Endothelial cell of umbilical vein (primary cell): ENCODE measurements around the gene CREG2. TPM values are rescaled to one million over a fixed set of nuclear protein-coding genes. Genes with fewer than 3 reads are reported as not detected.

ENCODE experiments used
- BruUV-seq: library from RNA; stranded (reverse); fragments of 400-500 nt; replicated peaks from 2 replicates; lab custom pipeline; 2021; lab: Mats Ljungman, UMichigan
- CTCF ChIA-PET: fragments of 300-600, 350-600 bp; sonication (Branson Sonifier 250); formaldehyde crosslinking; loops from one replicate; lab custom pipeline; 2021; ENCODE audit warnings: antibody characterized with exemption, inconsistent platforms; lab: Charles Lee
- POLR2A ChIA-PET: fragments of 300-600, 350-600 bp; sonication (Branson Sonifier 250); formaldehyde crosslinking; loops from one replicate; lab custom pipeline; 2021; ENCODE audit warnings: antibody characterized with exemption, inconsistent platforms; lab: Charles Lee
- DNase-seq: peaks from one replicate; pipeline ENCODE4 v3.0.0-alpha.2; 2011; ENCODE audit warnings: low read depth, low spot score
- FAIRE-seq: peaks from 2 replicates; lab custom pipeline; 2011; peaks lifted over from hg19 to GRCh38; lab: Jason Lieb, UNC
- H2AFZ ChIP-seq: 2 replicates; pipeline ENCODE4 v1.6.0; 2012; ENCODE audit warnings: low read depth, low read length, control low read depth, inconsistent platforms
- H3K27ac ChIP-seq: 2 replicates; pipeline ENCODE4 v1.5.1; 2011; ENCODE audit warnings: low read depth, mild to moderate bottlenecking, control low read depth, low read length, moderate library complexity; ENCODE audit not compliant: insufficient read depth
- H3K27me3 ChIP-seq, 2 experiments: 2 replicates each; pipeline versions ENCODE4 v1.6.0 to v1.6.1; 2011; ENCODE audit warnings: low read length in 2 of 2, mixed read lengths in 1 of 2; ENCODE audit not compliant: control insufficient read depth in 2 of 2, insufficient read depth in 2 of 2
- H3K36me3 ChIP-seq, 2 experiments: 2 replicates in 1 of 2; 3 replicates in 1 of 2; pipeline ENCODE4 v1.5.1; 2011; ENCODE audit warnings: low read length in 2 of 2, mild to moderate bottlenecking in 1 of 2, moderate library complexity in 1 of 2; ENCODE audit not compliant: control insufficient read depth in 2 of 2, insufficient read depth in 2 of 2; ENCODE audit errors: extremely low read depth in 1 of 2
- H3K4me1 ChIP-seq: 3 replicates; pipeline ENCODE4 v1.5.1; 2011; ENCODE audit warnings: mild to moderate bottlenecking, low read length; ENCODE audit not compliant: control insufficient read depth, insufficient read depth; ENCODE audit errors: extremely low read depth
- H3K4me2 ChIP-seq: 2 replicates; pipeline ENCODE4 v1.6.1; 2011; ENCODE audit warnings: low read length, control low read depth, mixed read lengths; ENCODE audit not compliant: insufficient read depth
- H3K4me3 ChIP-seq, 3 experiments: fragments of 200-600 bp in 1 of 3; sonication (generic), shearing (Covaris generic) in 1 of 3; replicated peaks in 1 of 3; 2 replicates each; pipeline ENCODE4 v1.5.1; 2011 to 2016; ENCODE audit warnings: control low read depth in 3 of 3, low read length in 3 of 3, mild to moderate bottlenecking in 2 of 3, inconsistent platforms in 1 of 3, low read depth in 1 of 3, moderate library complexity in 1 of 3; ENCODE audit not compliant: insufficient read depth in 1 of 3
- H3K79me2 ChIP-seq: 2 replicates; pipeline ENCODE4 v1.6.0; 2012; ENCODE audit warnings: low read length, inconsistent platforms; ENCODE audit not compliant: control insufficient read depth, insufficient read depth
- H3K9ac ChIP-seq: replicated peaks from 2 replicates; pipeline ENCODE3; 2011; ENCODE audit warnings: low read length, control low read depth; ENCODE audit not compliant: insufficient read depth; ENCODE audit errors: extremely low read depth
- H3K9me1 ChIP-seq: replicated peaks from 3 replicates; pipeline ENCODE4 v1.6.0; 2011; ENCODE audit warnings: mild to moderate bottlenecking, low read length; ENCODE audit not compliant: control insufficient read depth, insufficient read depth; ENCODE audit errors: extremely low read depth
- H3K9me3 ChIP-seq: replicated peaks from 2 replicates; pipeline ENCODE4 v1.5.1; 2012; ENCODE audit warnings: low read length, inconsistent platforms; ENCODE audit not compliant: control insufficient read depth, insufficient read depth
- H4K20me1 ChIP-seq: replicated peaks from 2 replicates; pipeline ENCODE3; 2011; ENCODE audit warnings: mild to moderate bottlenecking, low read length; ENCODE audit not compliant: control insufficient read depth, insufficient read depth; ENCODE audit errors: extremely low read depth
- EZH2 ChIP-seq: IDR thresholded peaks from 2 replicates; pipeline ENCODE4 v1.6.1; 2012; ENCODE audit warnings: borderline replicate concordance, low read depth, mild to moderate bottlenecking, moderate library complexity, low read length, inconsistent platforms; ENCODE audit not compliant: severe bottlenecking
- FOS ChIP-seq: IDR thresholded peaks from 2 replicates; pipeline ENCODE4 v1.6.1; 2011; ENCODE audit warnings: mild to moderate bottlenecking, low read length, moderate library complexity, borderline replicate concordance; ENCODE audit not compliant: insufficient read depth
- GATA2 ChIP-seq: IDR thresholded peaks from 2 replicates; pipeline ENCODE4 v1.7.0; 2011; ENCODE audit warnings: low read depth, mild to moderate bottlenecking, moderate library complexity, mixed read lengths, low read length; ENCODE audit not compliant: insufficient read length, insufficient read depth
- JUN ChIP-seq: IDR thresholded peaks from 2 replicates; pipeline ENCODE4 v1.6.1; 2011; ENCODE audit warnings: borderline replicate concordance, low read depth; ENCODE audit not compliant: insufficient read length, insufficient read depth
- MYC ChIP-seq: IDR thresholded peaks from one replicate; pipeline ENCODE4 v1.6.1; 2011; ENCODE audit warnings: mild to moderate bottlenecking, low read depth, low read length
- POLR2A ChIP-seq: IDR thresholded peaks from 2 replicates; pipeline ENCODE4 v1.6.1; 2012; ENCODE audit warnings: low read depth, mild to moderate bottlenecking, control low read depth, low read length
- POLR2AphosphoS5 ChIP-seq: IDR thresholded peaks from 2 replicates; pipeline ENCODE4 v1.6.1; 2012; ENCODE audit warnings: low read depth, mild to moderate bottlenecking, control low read depth, low read length, moderate library complexity; ENCODE audit not compliant: insufficient read depth
- dilution Hi-C: fragments of 300-500 bp; cut with MboI; formaldehyde crosslinking; loops from one replicate; pipeline ENCODE4 v1.15.0; 2019; ENCODE audit warnings: low sequenced_read_pairs; ENCODE audit not compliant: extremely low pct_ligation_motif_present
- intact Hi-C: fragments of 100-400 bp; cut with micrococcal nuclease; formaldehyde crosslinking; loops from one replicate; pipeline ENCODE4 v1.10.0; 2022
- polyA plus RNA-seq, 4 experiments: library from polyadenylated mRNA; depleted of rRNA in 3 of 4; stranded (reverse) in 3 of 4; unstranded in 1 of 4; fragments of >200 nt; gene quantifications; 2 replicates each; pipeline versions ENCODE4 v1.2.1 to v1.2.3, GENCODE V29; 2011 to 2012; ENCODE audit warnings: missing spikeins in 1 of 4
- total RNA-seq: library from RNA; stranded (reverse); gene quantifications from 2 replicates; pipeline ENCODE4 v1.2.3, GENCODE V29; 2021
- TF ChIP-seq, protein P1 (sequence below), 2 donors: IDR thresholded peaks; 1 replicate in 1 of 2; 2 replicates in 1 of 2; pipeline ENCODE4 v1.5.1; 2011; ENCODE audit warnings: low read length in 2 of 2, mild to moderate bottlenecking in 2 of 2, moderate library complexity in 2 of 2, control low read depth in 1 of 2, inconsistent platforms in 1 of 2, low read depth in 1 of 2; ENCODE audit not compliant: insufficient read depth in 1 of 2; ENCODE audit errors: extremely low read depth in 1 of 2
- TF ChIP-seq, protein P2 (sequence below): IDR thresholded peaks from 2 replicates; pipeline ENCODE4 v1.6.1; 2011; ENCODE audit not compliant: insufficient read depth, insufficient read length

CREG2 gene
- total and polyA plus RNA-seq, 2 donors (not counting 3 experiments of a cell fraction or from before 2014, with no cell fraction given) = 0.48 to 2.0 TPM

- H3K4me2 ChIP-seq = no peak overlapping the region
- intact Hi-C loops = no loop called here
- no peak for FAIRE-seq
- H3K4me3 ChIP-seq = no peak overlapping the region
- CTCF ChIA-PET = interaction anchor here (1.0 to 2.1 kb wide), 6 partner anchors 11 to 432 kb away, joined by 3 to 10 read pairs (median 4); no protein-coding TSS in a partner anchor
- POLR2A ChIA-PET = no interaction called here
- dilution Hi-C loops = no loop called here
- H3K4me1 ChIP-seq = peaks cover 4% of the 10 kb centered on the region
- H3K9me3 ChIP-seq = no peaks in the 10 kb centered on the region
- H3K27me3 ChIP-seq = peaks cover 1 to 2% of the 10 kb centered on the region in 2 experiments
- TF ChIP-seq FOS = no peak
- TF ChIP-seq JUN = no peak
- TF ChIP-seq, protein P1, sequence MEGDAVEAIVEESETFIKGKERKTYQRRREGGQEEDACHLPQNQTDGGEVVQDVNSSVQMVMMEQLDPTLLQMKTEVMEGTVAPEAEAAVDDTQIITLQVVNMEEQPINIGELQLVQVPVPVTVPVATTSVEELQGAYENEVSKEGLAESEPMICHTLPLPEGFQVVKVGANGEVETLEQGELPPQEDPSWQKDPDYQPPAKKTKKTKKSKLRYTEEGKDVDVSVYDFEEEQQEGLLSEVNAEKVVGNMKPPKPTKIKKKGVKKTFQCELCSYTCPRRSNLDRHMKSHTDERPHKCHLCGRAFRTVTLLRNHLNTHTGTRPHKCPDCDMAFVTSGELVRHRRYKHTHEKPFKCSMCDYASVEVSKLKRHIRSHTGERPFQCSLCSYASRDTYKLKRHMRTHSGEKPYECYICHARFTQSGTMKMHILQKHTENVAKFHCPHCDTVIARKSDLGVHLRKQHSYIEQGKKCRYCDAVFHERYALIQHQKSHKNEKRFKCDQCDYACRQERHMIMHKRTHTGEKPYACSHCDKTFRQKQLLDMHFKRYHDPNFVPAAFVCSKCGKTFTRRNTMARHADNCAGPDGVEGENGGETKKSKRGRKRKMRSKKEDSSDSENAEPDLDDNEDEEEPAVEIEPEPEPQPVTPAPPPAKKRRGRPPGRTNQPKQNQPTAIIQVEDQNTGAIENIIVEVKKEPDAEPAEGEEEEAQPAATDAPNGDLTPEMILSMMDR (IDR thresholded peaks at IDR 0.05; ENCODE audit: extremely low read depth in 1 of 2, insufficient read depth in 1 of 2, low read depth in 1 of 2, low read length in 2 of 2) = no peak
- no peak for TF ChIP-seq MYC
- TF ChIP-seq POLR2AphosphoS5 = no peak
- no peak for TF ChIP-seq EZH2
- TF ChIP-seq, protein P2, sequence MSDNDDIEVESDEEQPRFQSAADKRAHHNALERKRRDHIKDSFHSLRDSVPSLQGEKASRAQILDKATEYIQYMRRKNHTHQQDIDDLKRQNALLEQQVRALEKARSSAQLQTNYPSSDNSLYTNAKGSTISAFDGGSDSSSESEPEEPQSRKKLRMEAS = no peak
- no peak for TF ChIP-seq POLR2A
- TF ChIP-seq GATA2 = no peak
- no peaks in the 10 kb centered on the region for H3K9me1 ChIP-seq
- no peak overlapping the region for H2AFZ ChIP-seq
- no peaks in the 10 kb centered on the region for H4K20me1 ChIP-seq
- H3K36me3 ChIP-seq = no peaks in the 10 kb centered on the region
- no TSS peak for BruUV-seq
- no peak overlapping the region for H3K27ac ChIP-seq
- no peaks in the 10 kb centered on the region for H3K79me2 ChIP-seq
- H3K9ac ChIP-seq = no peak overlapping the region
- no peak for DNase-seq
Observed at GRCh38 chr2:101399021-101399799, 11.9 kb upstream of the CREG2 start.
